K562 (cell line): Measurements from ENCODE around the gene HYOU1. TPM values are rescaled to one million over a fixed set of nuclear protein-coding genes. Genes with fewer than 3 reads are reported as not detected.

Experiments used
- CBX8 ChIP-seq: fragments of 200-600 bp; sonication (generic); IDR thresholded peaks from 2 replicates; pipeline ENCODE4 v1.6.1; 2012; ENCODE audit warnings: borderline replicate concordance, mixed run types, low read depth, mild to moderate bottlenecking, moderate library complexity, mixed read lengths, low read length, control low read depth, inconsistent platforms; ENCODE audit not compliant: poor library complexity, severe bottlenecking; ENCODE audit errors: extremely low read depth
- CSDE1 ChIP-seq, 2 experiments: fragments of 450-650 bp; IDR thresholded peaks; 2 replicates each; pipeline ENCODE4 v1.6.1; 2016; ENCODE audit warnings: mild to moderate bottlenecking in 1 of 2
- HCFC1 ChIP-seq: IDR thresholded peaks from 2 replicates; pipeline ENCODE4 v1.6.1; 2012; ENCODE audit warnings: low read depth, low read length, improper control_type of control experiment
- MTF1 ChIP-seq: fragments of 250-450 bp; sonication (Bioruptor Pico); IDR thresholded peaks from 2 replicates; pipeline ENCODE4 v1.9.0; 2021; ENCODE audit warnings: moderate library complexity, mild to moderate bottlenecking, inconsistent platforms, borderline replicate concordance
- MYBL2 ChIP-seq, 2 experiments: fragments of 450-650 bp in 1 of 2; sonication (generic) in 1 of 2; formaldehyde crosslinking in 1 of 2; IDR thresholded peaks; 2 replicates each; pipeline versions ENCODE4 v1.6.1 to v1.8.1; 2017 to 2022; ENCODE audit warnings: borderline replicate concordance in 1 of 2, inconsistent platforms in 1 of 2, low read depth in 1 of 2, mild to moderate bottlenecking in 1 of 2, missing genetic modification reagents in 1 of 2, moderate library complexity in 1 of 2
- NCOA4 ChIP-seq: fragments of 450-650 bp; IDR thresholded peaks from 2 replicates; pipeline ENCODE4 v1.6.1; 2018; ENCODE audit warnings: mild to moderate bottlenecking; ENCODE audit not compliant: partially characterized antibody
- POLR2G ChIP-seq: fragments of 200-400 bp; formaldehyde crosslinking; IDR thresholded peaks from 2 replicates; pipeline ENCODE4 v1.6.1; 2017; ENCODE audit warnings: low read depth, mild to moderate bottlenecking, antibody characterized with exemption, low read length, moderate library complexity
- SAP30 ChIP-seq: fragments of 200-600 bp; sonication (generic); IDR thresholded peaks from 2 replicates; pipeline ENCODE4 v1.6.1; 2012; ENCODE audit warnings: borderline replicate concordance, low read depth, mild to moderate bottlenecking, moderate library complexity, low read length, control low read depth, inconsistent platforms; ENCODE audit not compliant: insufficient read depth, poor library complexity, severe bottlenecking
- SETDB1 ChIP-seq: IDR thresholded peaks from one replicate; pipeline ENCODE4 v1.6.1; 2012; ENCODE audit warnings: low read length, control low read depth, inconsistent platforms
- SP1 ChIP-seq: sonication (generic); formaldehyde crosslinking; IDR thresholded peaks from 2 replicates; pipeline ENCODE4 v1.8.1; 2022; ENCODE audit warnings: mild to moderate bottlenecking, missing genetic modification reagents
- ZBTB17 ChIP-seq: fragments of 450-650 bp; formaldehyde crosslinking; IDR thresholded peaks from 2 replicates; pipeline ENCODE4 v1.4.0; 2020; ENCODE audit warnings: mild to moderate bottlenecking
- ZNF24 ChIP-seq: fragments of 450-650 bp; IDR thresholded peaks from 2 replicates; pipeline ENCODE4 v1.6.1; 2016
- ZNF431 ChIP-seq: sonication (generic); formaldehyde crosslinking; IDR thresholded peaks from 2 replicates; pipeline ENCODE4 v1.8.0; 2022; ENCODE audit warnings: mild to moderate bottlenecking, missing genetic modification reagents
- polyA plus RNA-seq, 8 experiments: library from polyadenylated mRNA; depleted of rRNA in 4 of 8; stranded (reverse) in 5 of 8; unstranded in 3 of 8; fragments of >200 nt; fragmentation: Nextera tagmentation in 2 of 8; fragmentation: Illumina TruSeq in 1 of 8; extraction: Ambion mirVana in 2 of 8; extraction: Trizol in 1 of 8; gene quantifications; 2 replicates each; pipeline versions ENCODE4 v1.2.1 to v1.2.3, GENCODE V29; 2011 to 2014; ENCODE audit warnings: inconsistent platforms in 1 of 8, missing spikeins in 1 of 8
- total RNA-seq, 7 experiments: library from RNA; depleted of rRNA in 6 of 7; stranded (reverse); fragments of >200 nt in 6 of 7; fragmentation: Illumina TruSeq in 2 of 7; extraction: Trizol in 2 of 7; gene quantifications; 2 replicates each; pipeline versions ENCODE4 v1.2.1 to v1.2.3, GENCODE V29; 2011 to 2021; ENCODE audit warnings: low replicate concordance in 1 of 7
- TF ChIP-seq, protein P1 (sequence below): sonication (generic); formaldehyde crosslinking; IDR thresholded peaks from 2 replicates; pipeline ENCODE4 v1.9.0; 2022; ENCODE audit warnings: mild to moderate bottlenecking, missing genetic modification reagents
- TF ChIP-seq, protein P2 (sequence below): fragments of 450-650 bp; formaldehyde crosslinking; IDR thresholded peaks from 2 replicates; pipeline ENCODE4 v1.4.0; 2020; ENCODE audit warnings: mild to moderate bottlenecking, moderate library complexity
- TF ChIP-seq, protein P3 (sequence below): fragments of 450-650 bp; IDR thresholded peaks from 2 replicates; pipeline ENCODE4 v1.6.1; 2016; ENCODE audit warnings: borderline replicate concordance
- TF ChIP-seq, protein P4 (sequence below), 2 experiments: fragments of 450-650 bp in 1 of 2; sonication (generic) in 1 of 2; formaldehyde crosslinking in 1 of 2; IDR thresholded peaks in 1 of 2; conservative IDR thresholded peaks in 1 of 2; 2 replicates each; pipeline versions ENCODE4 v1.6.1 to v1.8.1; 2016 to 2023; ENCODE audit warnings: mild to moderate bottlenecking in 2 of 2, moderate library complexity in 2 of 2, inconsistent platforms in 1 of 2, missing genetic modification reagents in 1 of 2

Gene HYOU1
- total and polyA plus RNA-seq, 9 of the 15 experiments (the other 6 are each of a cell fraction or from before 2014, with no cell fraction given), result 19.5 to 197 (median 128) TPM

DNA sequence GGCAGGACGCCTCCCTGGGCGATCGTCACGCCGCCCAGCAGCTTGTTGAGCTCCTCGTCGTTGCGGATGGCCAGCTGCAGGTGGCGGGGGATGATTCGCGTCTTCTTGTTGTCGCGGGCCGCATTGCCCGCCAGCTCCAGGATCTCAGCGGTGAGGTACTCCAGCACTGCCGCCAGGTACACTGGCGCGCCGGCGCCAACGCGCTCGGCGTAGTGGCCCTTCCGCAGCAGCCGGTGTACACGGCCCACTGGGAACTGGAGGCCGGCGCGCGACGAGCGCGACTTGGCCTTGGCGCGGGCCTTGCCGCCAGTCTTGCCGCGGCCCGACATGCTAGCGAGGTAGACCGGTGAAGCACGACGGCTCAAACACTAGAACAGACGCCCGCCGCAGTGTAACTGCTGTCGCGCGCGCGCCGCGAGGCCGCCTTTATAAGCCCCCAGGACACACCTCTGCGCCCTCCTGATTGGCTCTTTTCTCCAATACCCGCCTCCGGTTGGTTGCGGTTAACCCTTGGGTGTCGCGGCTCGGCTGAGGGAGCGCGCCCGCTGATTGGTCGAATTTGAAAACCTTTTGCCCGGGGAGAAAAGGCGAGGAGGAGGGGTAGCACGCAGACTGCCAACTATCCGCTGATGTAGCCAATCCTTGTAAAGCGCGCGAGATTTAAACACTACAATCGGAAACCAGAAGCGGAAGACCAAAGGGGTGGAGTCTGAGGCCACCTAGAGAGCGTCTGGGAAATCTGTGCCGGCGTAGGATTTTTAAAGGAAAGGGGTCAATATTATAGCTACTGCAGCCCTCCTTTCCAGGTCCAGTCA, 38.3 kb upstream of the HYOU1 start (continued):
- no peak for TF ChIP-seq SETDB1
- TF ChIP-seq, protein P1, sequence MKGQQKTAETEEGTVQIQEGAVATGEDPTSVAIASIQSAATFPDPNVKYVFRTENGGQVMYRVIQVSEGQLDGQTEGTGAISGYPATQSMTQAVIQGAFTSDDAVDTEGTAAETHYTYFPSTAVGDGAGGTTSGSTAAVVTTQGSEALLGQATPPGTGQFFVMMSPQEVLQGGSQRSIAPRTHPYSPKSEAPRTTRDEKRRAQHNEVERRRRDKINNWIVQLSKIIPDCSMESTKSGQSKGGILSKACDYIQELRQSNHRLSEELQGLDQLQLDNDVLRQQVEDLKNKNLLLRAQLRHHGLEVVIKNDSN, result no peak; the same call in 1 of the 2 replicates
- TF ChIP-seq, protein P2, sequence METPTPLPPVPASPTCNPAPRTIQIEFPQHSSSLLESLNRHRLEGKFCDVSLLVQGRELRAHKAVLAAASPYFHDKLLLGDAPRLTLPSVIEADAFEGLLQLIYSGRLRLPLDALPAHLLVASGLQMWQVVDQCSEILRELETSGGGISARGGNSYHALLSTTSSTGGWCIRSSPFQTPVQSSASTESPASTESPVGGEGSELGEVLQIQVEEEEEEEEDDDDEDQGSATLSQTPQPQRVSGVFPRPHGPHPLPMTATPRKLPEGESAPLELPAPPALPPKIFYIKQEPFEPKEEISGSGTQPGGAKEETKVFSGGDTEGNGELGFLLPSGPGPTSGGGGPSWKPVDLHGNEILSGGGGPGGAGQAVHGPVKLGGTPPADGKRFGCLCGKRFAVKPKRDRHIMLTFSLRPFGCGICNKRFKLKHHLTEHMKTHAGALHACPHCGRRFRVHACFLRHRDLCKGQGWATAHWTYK (CRISPR knock-in tag), result peak; percentile 84; the same call in 1 of the 2 replicates
- peak; percentile 99 for TF ChIP-seq POLR2G
- TF ChIP-seq, protein P3, sequence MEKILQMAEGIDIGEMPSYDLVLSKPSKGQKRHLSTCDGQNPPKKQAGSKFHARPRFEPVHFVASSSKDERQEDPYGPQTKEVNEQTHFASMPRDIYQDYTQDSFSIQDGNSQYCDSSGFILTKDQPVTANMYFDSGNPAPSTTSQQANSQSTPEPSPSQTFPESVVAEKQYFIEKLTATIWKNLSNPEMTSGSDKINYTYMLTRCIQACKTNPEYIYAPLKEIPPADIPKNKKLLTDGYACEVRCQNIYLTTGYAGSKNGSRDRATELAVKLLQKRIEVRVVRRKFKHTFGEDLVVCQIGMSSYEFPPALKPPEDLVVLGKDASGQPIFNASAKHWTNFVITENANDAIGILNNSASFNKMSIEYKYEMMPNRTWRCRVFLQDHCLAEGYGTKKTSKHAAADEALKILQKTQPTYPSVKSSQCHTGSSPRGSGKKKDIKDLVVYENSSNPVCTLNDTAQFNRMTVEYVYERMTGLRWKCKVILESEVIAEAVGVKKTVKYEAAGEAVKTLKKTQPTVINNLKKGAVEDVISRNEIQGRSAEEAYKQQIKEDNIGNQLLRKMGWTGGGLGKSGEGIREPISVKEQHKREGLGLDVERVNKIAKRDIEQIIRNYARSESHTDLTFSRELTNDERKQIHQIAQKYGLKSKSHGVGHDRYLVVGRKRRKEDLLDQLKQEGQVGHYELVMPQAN, result peak; percentile 91
- TF ChIP-seq, protein P4, sequence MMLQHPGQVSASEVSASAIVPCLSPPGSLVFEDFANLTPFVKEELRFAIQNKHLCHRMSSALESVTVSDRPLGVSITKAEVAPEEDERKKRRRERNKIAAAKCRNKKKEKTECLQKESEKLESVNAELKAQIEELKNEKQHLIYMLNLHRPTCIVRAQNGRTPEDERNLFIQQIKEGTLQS (IDR thresholded peaks at IDR 0.05), result no peak; the same call in 1 of the 2 replicates
- TF ChIP-seq, protein P4 (CRISPR knock-in tag; conservative IDR thresholded peaks at IDR 0.05), result peak; percentile 91; the same call in 1 of the 2 replicates
- TF ChIP-seq SAP30, result peak; percentile 45
- no peak for TF ChIP-seq NCOA4
- TF ChIP-seq ZNF431, result peak; percentile 45; the same call in 1 of the 2 replicates
- no peak for TF ChIP-seq CBX8
- TF ChIP-seq SP1 (CRISPR knock-in tag), result peak; percentile 99
- TF ChIP-seq ZBTB17 (CRISPR knock-in tag), result peak; percentile 89
- 0 out of 2 replicates have a peak, but pooled peaks have one; percentile 44 for TF ChIP-seq HCFC1
- 0 out of 2 replicates have a peak, but pooled peaks have one; percentile 8 for TF ChIP-seq ZNF24
- TF ChIP-seq MTF1 (CRISPR knock-in tag), result no peak
- peak in 1 of 2 experiments; percentile 53; a peak in 1 of 4 replicates for TF ChIP-seq CSDE1 (IDR thresholded peaks at IDR 0.05)
- TF ChIP-seq MYBL2 (IDR thresholded peaks at IDR 0.05; ENCODE audit: low read depth), result peak; percentile 98
- peak; percentile 81; the same call in 1 of the 2 replicates for TF ChIP-seq MYBL2 (CRISPR knock-in tag; IDR thresholded peaks at IDR 0.05; ENCODE audit: borderline replicate concordance)
